ENCODE data around the gene LDLRAD1. TPM values are rescaled to one million over a fixed set of nuclear protein-coding genes. Genes with fewer than 3 reads are reported as not detected.

Gene LDLRAD1
- polyA plus RNA-seq, 12 donors = not detected

Other genes with a start within 250 kb of the LDLRAD1 start
- gene NDC1, start 179.9 kb downstream of the LDLRAD1 start, polyA plus RNA-seq (ENCODE audit: insufficient read length in 12 of 12) = 10 to 100 TPM in 10 of 12 donors, 1 to 10 TPM in 1, not detected in 1; 9.1 to 17.2 (median 13.8) TPM
- gene YIPF1, start 128.4 kb downstream of the LDLRAD1 start, polyA plus RNA-seq (ENCODE audit: insufficient read length in 12 of 12) = 10 to 100 TPM in 10 of 12 donors, not detected in 2; 13.1 to 18.9 (median 16.5) TPM
- under 1 TPM in 8 of 12 donors, not detected in 4; 0.15 to 0.61 (median 0.33) TPM for gene DIO1, start 124.0 kb downstream of the LDLRAD1 start, polyA plus RNA-seq (ENCODE audit: insufficient read length in 12 of 12)
- 10 to 100 TPM in 10 of 12 donors, not detected in 2; 16.3 to 61.8 (median 30.1) TPM for gene IFT25, start 72.5 kb downstream of the LDLRAD1 start, polyA plus RNA-seq (ENCODE audit: insufficient read length in 12 of 12)
- 10 to 100 TPM in 11 of 12 donors, not detected in 1; 19.6 to 33.3 (median 23.2) TPM for gene LRRC42, start 71.8 kb downstream of the LDLRAD1 start, polyA plus RNA-seq (ENCODE audit: insufficient read length in 12 of 12)
- 100 to 1,000 TPM in 11 of 12 donors, not detected in 1; 127 to 204 (median 159) TPM for gene TMEM59, start 35.0 kb upstream of the LDLRAD1 start, polyA plus RNA-seq (ENCODE audit: insufficient read length in 12 of 12)
- gene TCEANC2, start 35.4 kb upstream of the LDLRAD1 start, polyA plus RNA-seq (ENCODE audit: insufficient read length in 12 of 12) = 1 to 10 TPM in 11 of 12 donors, not detected in 1; 4.7 to 8.1 (median 6.8) TPM
- gene CDCP2, start 134.8 kb upstream of the LDLRAD1 start, polyA plus RNA-seq (ENCODE audit: insufficient read length in 12 of 12) = under 1 TPM in 2 of 12 donors, not detected in 10; 0.07 to 0.11 TPM
- gene CYB5RL, start 181.8 kb upstream of the LDLRAD1 start, polyA plus RNA-seq (ENCODE audit: insufficient read length in 12 of 12) = 1 to 10 TPM in 11 of 12 donors, not detected in 1; 4.5 to 8.5 (median 6.5) TPM
- 10 to 100 TPM in 11 of 12 donors, not detected in 1; 59.1 to 64.8 (median 61.4) TPM for gene MRPL37, start 182.0 kb upstream of the LDLRAD1 start, polyA plus RNA-seq (ENCODE audit: insufficient read length in 12 of 12)